Activated CD4-positive, alpha-beta T cell treated with anti-CD3 and anti-CD28 coated beads for 24 hours (primary cell): ENCODE data around the gene DHRS11.

Experiments used
- DNase-seq, 2 donors: peaks; one replicate each; pipeline ENCODE4 v3.0.0-alpha.2; 2020; ENCODE audit warnings: low read depth in 2 of 2

Gene DHRS11

GRCh38 chr17:36614081-36614480, 22.4 kb downstream of the DHRS11 start:
- DNase-seq: no peak

- DNase-seq: no peak
Measured at GRCh38 chr17:36614933-36615332, 23.3 kb downstream of the DHRS11 start.

- no peak for DNase-seq
Measured at GRCh38 chr17:36616061-36617029, 24.7 kb downstream of the DHRS11 start.

- no peak for DNase-seq
Measured at GRCh38 chr17:36617773-36618172, 26.1 kb downstream of the DHRS11 start.

GRCh38 chr17:36623281-36623680, 31.6 kb downstream of the DHRS11 start:
- DNase-seq: no peak

GRCh38 chr17:36625188-36625587, 33.5 kb downstream of the DHRS11 start:
- DNase-seq: no peak

GRCh38 chr17:36627101-36627500, 35.4 kb downstream of the DHRS11 start:
- no peak for DNase-seq

GRCh38 chr17:36628576-36628975, 36.9 kb downstream of the DHRS11 start:
- DNase-seq: no peak

- peak; percentile 73 to 74 for DNase-seq
Measured at GRCh38 chr17:36629252-36629847, 37.7 kb downstream of the DHRS11 start.

GRCh38 chr17:36629970-36630502, 38.4 kb downstream of the DHRS11 start:
- no peak for DNase-seq

GRCh38 chr17:36631022-36631421, 39.3 kb downstream of the DHRS11 start:
- DNase-seq: no peak

GRCh38 chr17:36632916-36633771, 41.5 kb downstream of the DHRS11 start:
- no peak for DNase-seq

GRCh38 chr17:36640346-36640745, 48.7 kb downstream of the DHRS11 start:
- DNase-seq: no peak

GRCh38 chr17:36640836-36641235, 49.2 kb downstream of the DHRS11 start:
- no peak for DNase-seq

- DNase-seq: no peak
Measured at GRCh38 chr17:36641331-36641876, 49.7 kb downstream of the DHRS11 start.

- DNase-seq: no peak
Measured at GRCh38 chr17:36641877-36642845, 50.5 kb downstream of the DHRS11 start.

- DNase-seq: no peak
Measured at GRCh38 chr17:36643086-36643685, 51.5 kb downstream of the DHRS11 start.

GRCh38 chr17:36645422-36645821, 53.7 kb downstream of the DHRS11 start:
- DNase-seq: no peak

GRCh38 chr17:36647636-36648035, 56.0 kb downstream of the DHRS11 start:
- DNase-seq: no peak
